K562 (cell line): ENCODE measurements around the gene ARHGAP9. TPM values are rescaled to one million over a fixed set of nuclear protein-coding genes. Genes with fewer than 3 reads are reported as not detected.

Experiments
- CREB3 ChIP-seq: fragments of 450-650 bp; conservative IDR thresholded peaks from 2 replicates; pipeline ENCODE4 v1.6.1; 2016; ENCODE audit warnings: missing genetic modification characterization, low read depth, mild to moderate bottlenecking, missing compliant biosample characterization, moderate library complexity
- FOXP1 ChIP-seq: sonication (generic); formaldehyde crosslinking; IDR thresholded peaks from 2 replicates; pipeline ENCODE4 v1.8.0; 2022; ENCODE audit warnings: mild to moderate bottlenecking, missing genetic modification reagents
- HCFC1 ChIP-seq: IDR thresholded peaks from 2 replicates; pipeline ENCODE4 v1.6.1; 2012; ENCODE audit warnings: low read depth, low read length, improper control_type of control experiment
- HMG20B ChIP-seq: fragments of 250-450 bp; sonication (Bioruptor Pico); IDR thresholded peaks from 2 replicates; pipeline ENCODE4 v1.5.0; 2021; ENCODE audit warnings: mild to moderate bottlenecking
- KDM5B ChIP-seq: fragments of 200-600 bp; sonication (generic); IDR thresholded peaks from 2 replicates; pipeline ENCODE4 v1.6.1; 2012; ENCODE audit warnings: low read depth, mild to moderate bottlenecking, moderate library complexity, low read length, control low read depth, inconsistent platforms; ENCODE audit not compliant: insufficient replicate concordance
- PPARD ChIP-seq: fragments of 250-450 bp; sonication (Bioruptor Pico); IDR thresholded peaks from 2 replicates; pipeline ENCODE4 v1.8.0; 2022; ENCODE audit warnings: inconsistent platforms, mild to moderate bottlenecking, moderate library complexity
- RBBP5 ChIP-seq: fragments of 200-600 bp; sonication (generic); IDR thresholded peaks from 2 replicates; pipeline ENCODE4 v1.6.1; 2012; ENCODE audit warnings: borderline replicate concordance, mild to moderate bottlenecking, low read length, control low read depth, inconsistent platforms; ENCODE audit not compliant: insufficient read depth, poor library complexity, severe bottlenecking
- SMAD3 ChIP-seq: fragments of 450-650 bp; formaldehyde crosslinking; conservative IDR thresholded peaks from 2 replicates; pipeline ENCODE4 v1.4.0; 2020; ENCODE audit warnings: mild to moderate bottlenecking
- SMARCE1 ChIP-seq: fragments of 450-650 bp; IDR thresholded peaks from 2 replicates; pipeline ENCODE4 v1.7.1; 2016; ENCODE audit warnings: mild to moderate bottlenecking
- SRSF7 ChIP-seq: fragments of 200-400 bp; formaldehyde crosslinking; optimal IDR thresholded peaks from 2 replicates; pipeline ENCODE3; 2017; ENCODE audit warnings: mild to moderate bottlenecking, low read depth, low read length
- ZC3H4 ChIP-seq: sonication (generic); formaldehyde crosslinking; IDR thresholded peaks from 2 replicates; pipeline ENCODE4 v1.9.0; 2021; ENCODE audit warnings: missing genetic modification reagents, borderline replicate concordance
- ZNF165 ChIP-seq: fragments of 250-450 bp; sonication (Bioruptor Pico); IDR thresholded peaks from 2 replicates; pipeline ENCODE4 v1.4.0; 2020; ENCODE audit warnings: borderline replicate concordance
- ZNF224 ChIP-seq: sonication (generic); formaldehyde crosslinking; IDR thresholded peaks from 2 replicates; pipeline ENCODE4 v1.8.0; 2022; ENCODE audit warnings: mild to moderate bottlenecking, missing genetic modification reagents
- ZNF239 ChIP-seq: fragments of 250-450 bp; sonication (Bioruptor Pico); IDR thresholded peaks from 2 replicates; pipeline ENCODE4 v1.4.0; 2020; ENCODE audit warnings: mild to moderate bottlenecking
- ZNF79 ChIP-seq: fragments of 250-450 bp; sonication (Bioruptor Pico); IDR thresholded peaks from 2 replicates; pipeline ENCODE4 v1.4.0; 2020; ENCODE audit warnings: low read depth, mild to moderate bottlenecking, moderate library complexity
- polyA plus RNA-seq, 8 experiments: library from polyadenylated mRNA; depleted of rRNA in 4 of 8; stranded (reverse) in 5 of 8; unstranded in 3 of 8; fragments of >200 nt; fragmentation: Nextera tagmentation in 2 of 8; fragmentation: Illumina TruSeq in 1 of 8; extraction: Ambion mirVana in 2 of 8; extraction: Trizol in 1 of 8; gene quantifications; 2 replicates each; pipeline versions ENCODE4 v1.2.1 to v1.2.3, GENCODE V29; 2011 to 2014; ENCODE audit warnings: inconsistent platforms in 1 of 8, missing spikeins in 1 of 8
- total RNA-seq, 7 experiments: library from RNA; depleted of rRNA in 6 of 7; stranded (reverse); fragments of >200 nt in 6 of 7; fragmentation: Illumina TruSeq in 2 of 7; extraction: Trizol in 2 of 7; gene quantifications; 2 replicates each; pipeline versions ENCODE4 v1.2.1 to v1.2.3, GENCODE V29; 2011 to 2021; ENCODE audit warnings: low replicate concordance in 1 of 7
- TF ChIP-seq, protein P1 (sequence below), 2 experiments: fragments of 150-350 bp in 1 of 2; IDR thresholded peaks; 2 replicates each; pipeline ENCODE4 v1.6.1; 2012 to 2016; ENCODE audit warnings: low read depth in 2 of 2, low read length in 2 of 2, mild to moderate bottlenecking in 1 of 2, moderate library complexity in 1 of 2
- TF ChIP-seq, protein P2 (sequence below): fragments of 450-650 bp; IDR thresholded peaks from 2 replicates; pipeline ENCODE4 v1.6.1; 2018; ENCODE audit warnings: mild to moderate bottlenecking, low read depth; ENCODE audit not compliant: partially characterized antibody
- TF ChIP-seq, protein P3 (sequence below): fragments of 250-450 bp; sonication (Bioruptor Pico); IDR thresholded peaks from 2 replicates; pipeline ENCODE4 v1.5.0; 2020; ENCODE audit warnings: mild to moderate bottlenecking, borderline replicate concordance

The ARHGAP9 gene
- total and polyA plus RNA-seq, 9 of the 15 experiments (the other 6 are each of a cell fraction or from before 2014, with no cell fraction given) = 1.5 to 10.2 (median 5.1) TPM

- TF ChIP-seq, protein P1, sequence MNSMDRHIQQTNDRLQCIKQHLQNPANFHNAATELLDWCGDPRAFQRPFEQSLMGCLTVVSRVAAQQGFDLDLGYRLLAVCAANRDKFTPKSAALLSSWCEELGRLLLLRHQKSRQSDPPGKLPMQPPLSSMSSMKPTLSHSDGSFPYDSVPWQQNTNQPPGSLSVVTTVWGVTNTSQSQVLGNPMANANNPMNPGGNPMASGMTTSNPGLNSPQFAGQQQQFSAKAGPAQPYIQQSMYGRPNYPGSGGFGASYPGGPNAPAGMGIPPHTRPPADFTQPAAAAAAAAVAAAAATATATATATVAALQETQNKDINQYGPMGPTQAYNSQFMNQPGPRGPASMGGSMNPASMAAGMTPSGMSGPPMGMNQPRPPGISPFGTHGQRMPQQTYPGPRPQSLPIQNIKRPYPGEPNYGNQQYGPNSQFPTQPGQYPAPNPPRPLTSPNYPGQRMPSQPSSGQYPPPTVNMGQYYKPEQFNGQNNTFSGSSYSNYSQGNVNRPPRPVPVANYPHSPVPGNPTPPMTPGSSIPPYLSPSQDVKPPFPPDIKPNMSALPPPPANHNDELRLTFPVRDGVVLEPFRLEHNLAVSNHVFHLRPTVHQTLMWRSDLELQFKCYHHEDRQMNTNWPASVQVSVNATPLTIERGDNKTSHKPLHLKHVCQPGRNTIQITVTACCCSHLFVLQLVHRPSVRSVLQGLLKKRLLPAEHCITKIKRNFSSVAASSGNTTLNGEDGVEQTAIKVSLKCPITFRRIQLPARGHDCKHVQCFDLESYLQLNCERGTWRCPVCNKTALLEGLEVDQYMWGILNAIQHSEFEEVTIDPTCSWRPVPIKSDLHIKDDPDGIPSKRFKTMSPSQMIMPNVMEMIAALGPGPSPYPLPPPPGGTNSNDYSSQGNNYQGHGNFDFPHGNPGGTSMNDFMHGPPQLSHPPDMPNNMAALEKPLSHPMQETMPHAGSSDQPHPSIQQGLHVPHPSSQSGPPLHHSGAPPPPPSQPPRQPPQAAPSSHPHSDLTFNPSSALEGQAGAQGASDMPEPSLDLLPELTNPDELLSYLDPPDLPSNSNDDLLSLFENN (IDR thresholded peaks at IDR 0.05; ENCODE audit: low read depth in 2 of 2, low read length in 2 of 2) = peak in 1 of 2 experiments; percentile 82; a peak in 2 of 4 replicates
- TF ChIP-seq ZNF79 (CRISPR knock-in tag) (0 out of 2 replicates have a peak, but pooled peaks have one; percentile 27), CREB3 (tag) (no peak), HCFC1 (no peak), SMARCE1 (no peak), SRSF7 (no peak), ZC3H4 (CRISPR knock-in tag) (peak; percentile 100), ZNF165 (no peak), KDM5B (peak; percentile 99), ZNF224 (no peak), FOXP1 (peak; percentile 75; the same call in 1 of the 2 replicates), SMAD3 (CRISPR knock-in tag) (no peak; the same call in 1 of the 2 replicates), HMG20B (peak; percentile 61; the same call in 1 of the 2 replicates), RBBP5 (peak; percentile 76), PPARD (CRISPR knock-in tag) (no peak), ZNF239 (CRISPR knock-in tag) (no peak)
- TF ChIP-seq, protein P2, sequence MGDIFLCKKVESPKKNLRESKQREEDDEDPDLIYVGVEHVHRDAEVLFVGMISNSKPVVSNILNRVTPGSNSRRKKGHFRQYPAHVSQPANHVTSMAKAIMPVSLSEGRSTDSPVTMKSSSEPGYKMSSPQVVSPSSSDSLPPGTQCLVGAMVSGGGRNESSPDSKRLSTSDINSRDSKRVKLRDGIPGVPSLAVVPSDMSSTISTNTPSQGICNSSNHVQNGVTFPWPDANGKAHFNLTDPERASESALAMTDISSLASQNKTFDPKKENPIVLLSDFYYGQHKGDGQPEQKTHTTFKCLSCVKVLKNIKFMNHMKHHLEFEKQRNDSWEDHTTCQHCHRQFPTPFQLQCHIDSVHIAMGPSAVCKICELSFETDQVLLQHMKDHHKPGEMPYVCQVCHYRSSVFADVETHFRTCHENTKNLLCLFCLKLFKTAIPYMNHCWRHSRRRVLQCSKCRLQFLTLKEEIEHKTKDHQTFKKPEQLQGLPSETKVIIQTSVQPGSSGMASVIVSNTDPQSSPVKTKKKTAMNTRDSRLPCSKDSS = no peak
- TF ChIP-seq, protein P3, sequence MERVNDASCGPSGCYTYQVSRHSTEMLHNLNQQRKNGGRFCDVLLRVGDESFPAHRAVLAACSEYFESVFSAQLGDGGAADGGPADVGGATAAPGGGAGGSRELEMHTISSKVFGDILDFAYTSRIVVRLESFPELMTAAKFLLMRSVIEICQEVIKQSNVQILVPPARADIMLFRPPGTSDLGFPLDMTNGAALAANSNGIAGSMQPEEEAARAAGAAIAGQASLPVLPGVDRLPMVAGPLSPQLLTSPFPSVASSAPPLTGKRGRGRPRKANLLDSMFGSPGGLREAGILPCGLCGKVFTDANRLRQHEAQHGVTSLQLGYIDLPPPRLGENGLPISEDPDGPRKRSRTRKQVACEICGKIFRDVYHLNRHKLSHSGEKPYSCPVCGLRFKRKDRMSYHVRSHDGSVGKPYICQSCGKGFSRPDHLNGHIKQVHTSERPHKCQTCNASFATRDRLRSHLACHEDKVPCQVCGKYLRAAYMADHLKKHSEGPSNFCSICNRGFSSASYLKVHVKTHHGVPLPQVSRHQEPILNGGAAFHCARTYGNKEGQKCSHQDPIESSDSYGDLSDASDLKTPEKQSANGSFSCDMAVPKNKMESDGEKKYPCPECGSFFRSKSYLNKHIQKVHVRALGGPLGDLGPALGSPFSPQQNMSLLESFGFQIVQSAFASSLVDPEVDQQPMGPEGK = peak; percentile 74; the same call in 1 of the 2 replicates
These were observed 40.6 kb upstream of the ARHGAP9 start, which contains the start of gene DDIT3 (continued) for GRCh38 chr12:57520053-57520818.
